Esophagus squamous epithelium (tissue), 5 donors: ENCODE results near the gene OCA2. TPM values are rescaled to one million over a fixed set of nuclear protein-coding genes. Genes with fewer than 3 reads are reported as not detected.

Experiments used
- DNase-seq: peaks from one replicate; lab custom pipeline; 2025; lab: John Stamatoyannopoulos, UW
- H3K27ac ChIP-seq, 4 donors: fragments of 200-600 bp; sonication (generic); one replicate each; pipeline ENCODE4 v1.5.1; 2016 to 2019; ENCODE audit warnings: mild to moderate bottlenecking in 1 of 4
- H3K27me3 ChIP-seq, 4 donors: fragments of 200-600 bp; sonication (generic); 1 replicate in 3 of 4; 2 replicates in 1 of 4; pipeline versions ENCODE4 v1.5.1 to v1.6.0; 2017 to 2021; ENCODE audit warnings: antibody characterized with exemption in 1 of 4
- H3K36me3 ChIP-seq, 3 donors: fragments of 200-600 bp; sonication (generic); one replicate each; pipeline ENCODE4 v1.5.1; 2016 to 2019
- H3K4me1 ChIP-seq, 3 donors: fragments of 200-600 bp; sonication (generic); one replicate each; pipeline ENCODE4 v1.5.1; 2017 to 2019
- H3K4me3 ChIP-seq, 4 donors: fragments of 200-600 bp; sonication (generic); 1 replicate in 3 of 4; 2 replicates in 1 of 4; pipeline ENCODE4 v1.5.1; 2016 to 2019; ENCODE audit warnings: mild to moderate bottlenecking in 2 of 4, moderate library complexity in 1 of 4
- H3K9me3 ChIP-seq, 3 donors: fragments of 200-600 bp; sonication (generic); one replicate each; pipeline ENCODE4 v1.5.1; 2016 to 2019
- POLR2A ChIP-seq, 4 donors: fragments of 450-650 bp; IDR thresholded peaks; one replicate each; pipeline ENCODE4 v1.6.1; 2017; ENCODE audit warnings: antibody characterized with exemption in 4 of 4, mild to moderate bottlenecking in 4 of 4, moderate library complexity in 3 of 4
- WGBS, 2 donors: methylation state at CpG; one replicate each; pipeline ENCODE4 v1.1.5; 2018; 5-methylcytosine and 5-hydroxymethylcytosine counted together
- intact Hi-C: fragments of 100-400 bp; cut with DNase I; formaldehyde crosslinking; loops from one replicate; pipeline ENCODE4 v1.15.0; 2022
- total RNA-seq, 4 donors: library from RNA; depleted of rRNA; stranded (reverse); fragments of >200 nt; gene quantifications; one replicate each; pipeline ENCODE4 v1.1.0, GENCODE V29; 2016
- TF ChIP-seq, protein P1 (sequence below), 6 experiments: fragments of 450-650 bp in 4 of 6; fragments of 200-600 bp in 2 of 6; sonication (generic) in 2 of 6; IDR thresholded peaks; one replicate each; pipeline ENCODE4 v1.5.1; 2016 to 2019; ENCODE audit warnings: antibody characterized with exemption in 6 of 6, mild to moderate bottlenecking in 4 of 6, moderate library complexity in 4 of 6
- donor health status: DM: yes; HTN: yes; CAD: no.

The OCA2 gene
- total RNA-seq, 4 donors from 2014 or later: 1.7 to 5.5 (median 4.6) TPM

DNA sequence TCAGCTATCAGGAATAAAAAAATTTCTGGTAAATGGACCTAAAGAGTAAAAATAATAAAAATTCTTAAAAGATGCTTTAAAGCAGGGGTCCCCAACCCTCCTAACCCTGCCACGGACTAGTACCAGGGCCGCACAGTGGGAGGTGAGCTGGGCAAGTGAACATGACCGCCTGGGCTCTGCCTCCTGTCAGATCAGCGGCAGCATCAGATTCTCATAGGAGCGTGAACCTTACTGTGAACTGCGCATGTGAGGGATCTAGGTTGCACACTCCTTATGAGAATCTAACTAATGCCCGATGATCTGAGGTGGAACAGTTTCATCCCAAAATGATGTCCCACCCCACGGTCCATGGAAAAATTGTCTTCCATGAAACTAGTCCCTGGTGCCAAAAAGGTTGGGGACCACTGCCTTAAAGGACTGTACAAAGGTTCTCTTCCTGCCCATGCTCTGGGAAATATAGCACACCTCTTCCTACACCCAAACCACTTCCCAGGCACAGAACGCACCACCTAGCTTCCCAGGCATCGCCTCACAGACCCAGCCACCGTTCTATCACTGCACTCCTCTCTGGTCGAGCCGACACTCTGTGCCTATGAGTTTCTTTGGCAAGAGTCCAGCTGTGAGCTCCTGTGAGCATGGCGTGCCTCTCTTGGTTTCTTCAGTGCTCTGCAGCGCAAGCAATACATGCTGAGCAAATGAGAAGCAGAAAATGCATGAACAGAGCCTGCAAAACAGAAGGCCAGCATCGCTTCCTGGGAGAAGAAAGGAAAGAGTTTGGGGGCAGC is 104.9 kb downstream of the OCA2 start:
- intact Hi-C loops: no loop called here
- WGBS, 2 donors: 80 to 87% methylated on average over 13 to 15 of the region's 16 CpGs
- H3K9me3 ChIP-seq: no peaks in the 10 kb centered on the region
- H3K27ac ChIP-seq: no peak overlapping the region
- H3K36me3 ChIP-seq: no peaks in the 10 kb centered on the region
- no peak overlapping the region for H3K4me3 ChIP-seq
- TF ChIP-seq POLR2A (IDR thresholded peaks at IDR 0.05): no peak
- TF ChIP-seq, protein P1, sequence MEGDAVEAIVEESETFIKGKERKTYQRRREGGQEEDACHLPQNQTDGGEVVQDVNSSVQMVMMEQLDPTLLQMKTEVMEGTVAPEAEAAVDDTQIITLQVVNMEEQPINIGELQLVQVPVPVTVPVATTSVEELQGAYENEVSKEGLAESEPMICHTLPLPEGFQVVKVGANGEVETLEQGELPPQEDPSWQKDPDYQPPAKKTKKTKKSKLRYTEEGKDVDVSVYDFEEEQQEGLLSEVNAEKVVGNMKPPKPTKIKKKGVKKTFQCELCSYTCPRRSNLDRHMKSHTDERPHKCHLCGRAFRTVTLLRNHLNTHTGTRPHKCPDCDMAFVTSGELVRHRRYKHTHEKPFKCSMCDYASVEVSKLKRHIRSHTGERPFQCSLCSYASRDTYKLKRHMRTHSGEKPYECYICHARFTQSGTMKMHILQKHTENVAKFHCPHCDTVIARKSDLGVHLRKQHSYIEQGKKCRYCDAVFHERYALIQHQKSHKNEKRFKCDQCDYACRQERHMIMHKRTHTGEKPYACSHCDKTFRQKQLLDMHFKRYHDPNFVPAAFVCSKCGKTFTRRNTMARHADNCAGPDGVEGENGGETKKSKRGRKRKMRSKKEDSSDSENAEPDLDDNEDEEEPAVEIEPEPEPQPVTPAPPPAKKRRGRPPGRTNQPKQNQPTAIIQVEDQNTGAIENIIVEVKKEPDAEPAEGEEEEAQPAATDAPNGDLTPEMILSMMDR (IDR thresholded peaks at IDR 0.05): no peak
- no peaks in the 10 kb centered on the region for H3K4me1 ChIP-seq
- no peaks in the 10 kb centered on the region for H3K27me3 ChIP-seq
- no peak for DNase-seq

GRCh38 chr15:27993544-27993943 is 105.6 kb downstream of the OCA2 start:
- Histone ChIP-seq H3K4me1 (no peaks in the 10 kb centered on the region), H3K27me3 (no peaks in the 10 kb centered on the region), H3K9me3 (no peaks in the 10 kb centered on the region), H3K27ac (no peak overlapping the region), H3K36me3 (no peaks in the 10 kb centered on the region), H3K4me3 (no peak overlapping the region)
- intact Hi-C loops: no loop called here
- WGBS, 2 donors: 73 to 88% methylated on average over 4 to 10 of the region's 10 CpGs
- DNase-seq: no peak
- no peak for TF ChIP-seq POLR2A (IDR thresholded peaks at IDR 0.05)
- TF ChIP-seq, protein P1 (IDR thresholded peaks at IDR 0.05): no peak

- no peaks in the 10 kb centered on the region for H3K36me3 ChIP-seq
- H3K4me3 ChIP-seq: no peak overlapping the region
- no peaks in the 10 kb centered on the region for H3K4me1 ChIP-seq
- TF ChIP-seq, protein P1 (IDR thresholded peaks at IDR 0.05): no peak
- no peak for TF ChIP-seq POLR2A (IDR thresholded peaks at IDR 0.05)
- no peaks in the 10 kb centered on the region for H3K9me3 ChIP-seq
- WGBS, 2 donors: 74 to 81% methylated on average over 16 of the region's 16 CpGs
- no peak overlapping the region for H3K27ac ChIP-seq
- DNase-seq: no peak
- intact Hi-C loops: no loop called here
- no peaks in the 10 kb centered on the region for H3K27me3 ChIP-seq
Measured at GRCh38 chr15:27990521-27991515, 108.3 kb downstream of the OCA2 start.

GRCh38 chr15:27989838-27990237 is 109.3 kb downstream of the OCA2 start:
- Histone ChIP-seq H3K27me3 (no peaks in the 10 kb centered on the region), H3K36me3 (no peaks in the 10 kb centered on the region), H3K4me3 (no peak overlapping the region), H3K27ac (no peak overlapping the region), H3K9me3 (no peaks in the 10 kb centered on the region), H3K4me1 (no peaks in the 10 kb centered on the region)
- intact Hi-C loops: no loop called here
- no peak for DNase-seq
- 89 to 93% methylated on average over 2 to 4 of the region's 4 CpGs for WGBS, 2 donors
- no peak for TF ChIP-seq POLR2A (IDR thresholded peaks at IDR 0.05)
- TF ChIP-seq, protein P1 (IDR thresholded peaks at IDR 0.05): no peak
